Epithelial cell of esophagus (primary cell): ENCODE data around the gene DRC7.
"Not testable (repeated sequence)": the region's sequence is repeated elsewhere in the genome, so short reads cannot be mapped to it uniquely, and the experiment has no call there.

Experiments
- DNase-seq: peaks from one replicate; pipeline ENCODE4 v3.0.0; 2010; ENCODE audit warnings: low read depth
- H3K4me3 ChIP-seq: 2 replicates; pipeline ENCODE4 v1.5.1; 2011; ENCODE audit warnings: mild to moderate bottlenecking, low read length, control low read depth
- CTCF ChIP-seq: IDR thresholded peaks from 2 replicates; pipeline ENCODE4 v1.5.1; 2011; ENCODE audit warnings: low read depth, mild to moderate bottlenecking, low read length, control low read depth, inconsistent platforms; ENCODE audit not compliant: insufficient read depth; ENCODE audit errors: missing control alignments

DRC7 gene

GRCh38 chr16:57743886-57744641 lies 49.5 kb downstream of the DRC7 start:
- H3K4me3 ChIP-seq = no peak overlapping the region
- DNase-seq = no peak
- TF ChIP-seq CTCF = no peak

GRCh38 chr16:57744642-57744903 lies 50.0 kb downstream of the DRC7 start:
- no peak for DNase-seq

GRCh38 chr16:57745768-57746167 lies 51.2 kb downstream of the DRC7 start:
- no peak for DNase-seq
- no peak for TF ChIP-seq CTCF
- H3K4me3 ChIP-seq = no peak overlapping the region

More at GRCh38 chr16:57744642-57744903, 50.0 kb downstream of the DRC7 start:
- H3K4me3 ChIP-seq = no peak overlapping the region
- TF ChIP-seq CTCF = no peak

- H3K4me3 ChIP-seq, DNase-seq: not testable (repeated sequence)
Measured at GRCh38 chr16:57746316-57746715, 51.7 kb downstream of the DRC7 start.

GRCh38 chr16:57747091-57747490 lies 52.5 kb downstream of the DRC7 start:
- no peak overlapping the region for H3K4me3 ChIP-seq
- no peak for TF ChIP-seq CTCF
- no peak for DNase-seq

GRCh38 chr16:57747496-57747895 lies 52.9 kb downstream of the DRC7 start:
- TF ChIP-seq CTCF = no peak
- no peak overlapping the region for H3K4me3 ChIP-seq
- DNase-seq = no peak

- no peak for DNase-seq
- TF ChIP-seq CTCF = no peak
- no peak overlapping the region for H3K4me3 ChIP-seq
Measured at GRCh38 chr16:57747996-57748395, 53.4 kb downstream of the DRC7 start.

GRCh38 chr16:57748596-57748995 lies 54.0 kb downstream of the DRC7 start:
- no peak for DNase-seq
- no peak overlapping the region for H3K4me3 ChIP-seq
- no peak for TF ChIP-seq CTCF
